Measurements from ENCODE around the gene TENM3.

- TF ChIP-seq, protein P1, sequence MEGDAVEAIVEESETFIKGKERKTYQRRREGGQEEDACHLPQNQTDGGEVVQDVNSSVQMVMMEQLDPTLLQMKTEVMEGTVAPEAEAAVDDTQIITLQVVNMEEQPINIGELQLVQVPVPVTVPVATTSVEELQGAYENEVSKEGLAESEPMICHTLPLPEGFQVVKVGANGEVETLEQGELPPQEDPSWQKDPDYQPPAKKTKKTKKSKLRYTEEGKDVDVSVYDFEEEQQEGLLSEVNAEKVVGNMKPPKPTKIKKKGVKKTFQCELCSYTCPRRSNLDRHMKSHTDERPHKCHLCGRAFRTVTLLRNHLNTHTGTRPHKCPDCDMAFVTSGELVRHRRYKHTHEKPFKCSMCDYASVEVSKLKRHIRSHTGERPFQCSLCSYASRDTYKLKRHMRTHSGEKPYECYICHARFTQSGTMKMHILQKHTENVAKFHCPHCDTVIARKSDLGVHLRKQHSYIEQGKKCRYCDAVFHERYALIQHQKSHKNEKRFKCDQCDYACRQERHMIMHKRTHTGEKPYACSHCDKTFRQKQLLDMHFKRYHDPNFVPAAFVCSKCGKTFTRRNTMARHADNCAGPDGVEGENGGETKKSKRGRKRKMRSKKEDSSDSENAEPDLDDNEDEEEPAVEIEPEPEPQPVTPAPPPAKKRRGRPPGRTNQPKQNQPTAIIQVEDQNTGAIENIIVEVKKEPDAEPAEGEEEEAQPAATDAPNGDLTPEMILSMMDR (IDR thresholded peaks at IDR 0.05), result no peak
- no peak for TF ChIP-seq POLR2A (IDR thresholded peaks at IDR 0.05)
Measured at GRCh38 chr4:182553653-182554052, 310.5 kb downstream of the TENM3 start.

Data from testis (tissue), 2 donors.